GM19238 (cell line): ENCODE results near the gene ZNF727.
"Not testable (repeated sequence)": the region's sequence is repeated elsewhere in the genome, so short reads cannot be mapped to it uniquely, and the experiment has no call there.

ENCODE experiments used
- DNase-seq: peaks from one replicate; pipeline ENCODE4 v3.0.0; 2011; ENCODE audit warnings: low spot score; ENCODE audit not compliant: insufficient read length

ZNF727 gene

DNA sequence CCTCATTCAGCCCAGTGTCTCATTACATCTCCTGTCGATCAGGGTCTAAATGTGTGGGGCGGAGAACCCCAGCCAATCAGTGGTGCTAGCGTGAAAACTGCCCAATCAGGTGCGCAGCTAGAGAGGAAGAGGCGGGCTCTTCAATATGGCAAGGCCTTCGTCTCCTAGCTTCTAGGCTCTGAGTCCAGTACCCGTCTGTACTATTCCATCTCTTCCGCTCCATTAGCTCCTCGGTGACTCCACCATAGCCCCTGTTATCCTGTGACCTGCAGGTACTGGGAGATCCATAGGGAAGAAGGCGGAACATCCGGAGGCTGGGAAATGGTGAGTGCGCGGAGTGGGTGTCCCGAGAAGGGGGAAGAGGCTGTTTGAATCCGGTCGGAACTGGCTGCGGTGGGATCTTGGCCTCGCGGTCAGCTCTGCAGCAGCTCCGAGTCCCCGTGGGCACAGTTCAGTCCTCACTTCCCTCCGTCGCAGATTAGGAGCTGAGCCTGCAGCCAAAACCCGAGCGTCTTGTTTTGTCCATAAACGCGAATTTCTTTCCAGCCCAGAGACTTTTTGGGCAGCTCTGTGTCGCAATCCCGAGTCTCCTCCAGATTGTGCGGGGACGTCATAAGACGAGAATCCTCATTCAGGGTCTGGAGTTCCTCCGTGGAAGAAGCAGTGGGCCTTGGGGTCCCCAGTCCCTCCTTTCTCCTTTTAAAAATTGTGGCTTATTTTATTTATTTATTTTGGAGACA, at the start of gene ZNF727:
Gene ZNF727 (plus strand): TSS at position 134 of the 740 bp plus-strand sequence. CDS start 188 bp downstream, at position 322.
- DNase-seq, result no peak

DNA sequence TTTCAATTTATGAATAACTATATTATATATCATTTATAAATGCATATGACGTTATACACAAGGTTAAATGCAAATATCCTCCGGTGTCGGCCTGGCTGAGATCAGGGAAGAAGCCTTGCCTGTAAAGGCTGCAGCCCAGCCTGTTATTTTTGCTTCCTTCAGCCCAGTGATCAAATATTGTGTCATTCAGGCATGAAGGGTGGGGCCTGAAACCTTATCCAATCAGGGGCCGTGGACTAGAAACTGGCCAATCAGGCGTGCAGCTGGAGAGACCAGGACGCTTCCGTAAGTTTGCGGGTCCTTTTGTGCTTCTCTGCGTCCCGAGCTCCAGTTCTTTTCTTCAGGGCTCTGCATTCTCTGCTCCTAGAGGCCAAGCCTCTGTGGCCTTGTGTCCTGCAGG, 46.7 kb upstream of the ZNF727 start, which contains the start of gene ZNF722:
Gene ZNF722 (plus strand): TSS at position 301 of the 400 bp plus-strand sequence. CDS start 113 bp downstream, outside the sequence.
- no peak for DNase-seq

GRCh38 chr7:64015496-64015895, 29.7 kb upstream of the ZNF727 start:
- DNase-seq, result not testable (repeated sequence)

- no peak for DNase-seq
Observed at GRCh38 chr7:64035388-64035787, 9.8 kb upstream of the ZNF727 start.

- no peak for DNase-seq
Observed at GRCh38 chr7:64037095-64037494, 8.1 kb upstream of the ZNF727 start.

DNA sequence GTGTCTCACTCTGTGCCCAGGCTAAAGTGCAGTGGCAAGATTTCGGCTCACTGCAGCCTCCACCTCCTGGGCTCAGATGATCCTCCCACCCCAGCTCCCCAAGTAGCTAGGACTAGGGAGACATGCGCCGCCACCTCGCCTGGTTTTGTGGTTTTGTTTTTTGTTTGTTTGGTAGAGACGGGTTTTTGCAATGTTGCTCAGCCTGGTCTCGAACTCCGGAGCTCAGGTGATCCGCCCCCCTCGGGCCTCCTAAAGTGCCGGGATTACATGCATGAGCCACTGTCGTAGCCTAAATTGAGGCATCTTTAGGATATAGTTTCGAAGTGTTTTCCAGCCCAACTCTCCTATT, 781 bp downstream of the ZNF727 start:
- no peak for DNase-seq

GRCh38 chr7:64077837-64078698, 32.8 kb downstream of the ZNF727 start:
- not testable (repeated sequence) for DNase-seq

- DNase-seq, result no peak
Observed at GRCh38 chr7:64078699-64078994, 33.4 kb downstream of the ZNF727 start.

GRCh38 chr7:64087501-64087900, 42.3 kb downstream of the ZNF727 start:
- no peak for DNase-seq

GRCh38 chr7:64088863-64089262, 43.6 kb downstream of the ZNF727 start:
- not testable (repeated sequence) for DNase-seq
